Calu3 (cell line): Measurements from ENCODE around the gene LRIT1. TPM values are rescaled to one million over a fixed set of nuclear protein-coding genes. Genes with fewer than 3 reads are reported as not detected.

Source experiments
- BruUV-seq: library from RNA; stranded (reverse); fragments of 400-500 nt; replicated peaks from 2 replicates; lab custom pipeline; 2021; lab: Mats Ljungman, UMichigan
- CTCF ChIA-PET: fragments of 300-600 bp; sonication (Branson Sonifier 250); formaldehyde crosslinking; loops from one replicate; lab custom pipeline; 2022; ENCODE audit warnings: antibody characterized with exemption; lab: Charles Lee
- DNase-seq: peaks from one replicate; pipeline ENCODE4 v3.0.0; 2022
- H3K27ac Mint-ChIP-seq: one replicate; pipeline ENCODE4 v1.8.0; 2022; ENCODE audit warnings: mixed read lengths; ENCODE audit not compliant: unreplicated experiment
- H3K27me3 Mint-ChIP-seq: one replicate; pipeline ENCODE4 v1.8.0; 2022; ENCODE audit warnings: mixed read lengths; ENCODE audit not compliant: unreplicated experiment
- H3K36me3 Mint-ChIP-seq: one replicate; pipeline ENCODE4 v1.8.0; 2022; ENCODE audit warnings: mild to moderate bottlenecking, moderate library complexity, mixed read lengths; ENCODE audit not compliant: insufficient read depth, unreplicated experiment
- H3K4me1 Mint-ChIP-seq: one replicate; pipeline ENCODE4 v1.8.0; 2022; ENCODE audit warnings: mild to moderate bottlenecking, low read depth, mixed read lengths; ENCODE audit not compliant: unreplicated experiment
- H3K4me3 Mint-ChIP-seq: one replicate; pipeline ENCODE4 v1.8.0; 2022; ENCODE audit warnings: mild to moderate bottlenecking, low read depth, moderate library complexity, mixed read lengths; ENCODE audit not compliant: unreplicated experiment
- H3K9me3 Mint-ChIP-seq: one replicate; pipeline ENCODE4 v1.8.0; 2022; ENCODE audit warnings: low read depth, mixed read lengths; ENCODE audit not compliant: unreplicated experiment
- CTCF ChIP-seq: fragments of 200-600 bp; IDR thresholded peaks from one replicate; pipeline ENCODE4 v1.8.0; 2022; ENCODE audit warnings: antibody characterized with exemption; ENCODE audit not compliant: unreplicated experiment
- intact Hi-C: fragments of 100-400 bp; cut with micrococcal nuclease; formaldehyde crosslinking; loops from one replicate; pipeline ENCODE4 v1.10.0; 2022; ENCODE audit not compliant: unreplicated experiment
- total RNA-seq: library from RNA; stranded (reverse); gene quantifications from 2 replicates; pipeline ENCODE4 v1.2.3, GENCODE V29; 2022

The LRIT1 gene
- total RNA-seq, 1 experiment from 2014 or later, result not detected

- H3K4me3 Mint-ChIP-seq, result no peak within 1 kb of the TSS
- intact Hi-C loops, result no loop called here
- no peak within 1 kb of the TSS for H3K27ac Mint-ChIP-seq
- H3K4me1 Mint-ChIP-seq, result no peaks in the 10 kb centered on the region
- no peak for DNase-seq
- H3K27me3 Mint-ChIP-seq, result peaks cover 83% of the 10 kb centered on the region
- CTCF ChIA-PET, result no interaction called here
- no peaks in the 10 kb centered on the region for H3K9me3 Mint-ChIP-seq
- no peak for TF ChIP-seq CTCF
- BruUV-seq, result no TSS peak
- no peaks in the 10 kb centered on the region for H3K36me3 Mint-ChIP-seq
Measured at GRCh38 chr10:84194424-84195043, 46.8 kb downstream of the LRIT1 start, which contains the start of gene CDHR1. TSS of gene CDHR1 (plus strand) at chr10:84194537. CDS start at chr10:84194761, 224 bp downstream.

DNA sequence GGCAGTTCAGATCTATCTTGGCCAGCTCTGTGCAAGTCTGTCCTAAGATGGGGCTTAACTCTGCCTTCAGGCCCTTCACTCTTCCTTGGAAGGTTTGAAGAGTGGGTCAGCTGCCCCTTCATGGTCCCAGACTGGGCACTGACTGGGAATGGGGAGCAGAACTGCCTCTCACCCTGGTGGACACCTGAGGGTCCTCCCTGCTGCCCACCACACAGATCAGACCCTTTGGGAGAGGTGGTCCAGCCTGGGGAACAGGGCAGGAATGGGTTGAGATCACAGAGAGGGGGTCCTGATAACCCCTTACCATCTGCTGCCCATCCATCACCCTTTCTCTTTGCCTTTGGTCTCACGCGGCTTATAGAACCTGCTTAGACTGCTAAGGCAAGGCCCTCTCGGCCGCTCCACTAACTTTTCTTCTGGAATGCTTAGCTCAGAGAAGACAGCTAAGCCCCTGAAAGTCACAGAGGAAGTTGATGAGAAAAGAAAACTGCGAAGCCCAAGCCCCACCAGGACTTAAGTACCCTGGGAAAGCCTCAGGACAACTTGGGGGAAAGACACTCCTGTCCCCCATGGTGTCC lies 47.4 kb downstream of the LRIT1 start:
- intact Hi-C loops, result no loop called here
- TF ChIP-seq CTCF, result no peak
- no peak for DNase-seq
- Mint-ChIP-seq H3K36me3 (no peaks in the 10 kb centered on the region), H3K4me1 (no peaks in the 10 kb centered on the region), H3K27me3 (peaks cover 78% of the 10 kb centered on the region), H3K27ac (no peak overlapping the region), H3K4me3 (no peak overlapping the region), H3K9me3 (no peaks in the 10 kb centered on the region)
- no TSS peak for BruUV-seq
- CTCF ChIA-PET, result no interaction called here

DNA sequence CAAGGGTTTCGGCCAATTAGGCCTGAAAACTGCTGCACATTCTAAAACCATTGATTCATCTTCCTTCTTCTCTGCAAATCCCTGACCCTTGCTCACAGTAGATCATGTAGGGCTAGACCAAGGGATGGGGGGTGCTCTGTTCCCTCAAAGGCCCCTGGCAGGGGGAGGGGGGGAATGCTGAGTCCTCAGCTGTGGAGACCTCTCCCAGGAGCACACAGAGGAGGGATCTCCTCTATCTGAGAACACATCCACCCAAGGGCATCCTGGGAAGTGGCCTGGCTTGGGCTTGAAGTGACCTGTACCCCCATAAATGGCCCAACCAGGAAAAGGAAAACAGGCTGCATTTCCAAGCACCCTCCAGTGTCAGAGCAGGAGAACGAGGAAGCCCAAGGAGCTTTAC lies 48.0 kb downstream of the LRIT1 start:
- H3K27me3 Mint-ChIP-seq, result peaks cover 72% of the 10 kb centered on the region
- BruUV-seq, result no TSS peak

DNA sequence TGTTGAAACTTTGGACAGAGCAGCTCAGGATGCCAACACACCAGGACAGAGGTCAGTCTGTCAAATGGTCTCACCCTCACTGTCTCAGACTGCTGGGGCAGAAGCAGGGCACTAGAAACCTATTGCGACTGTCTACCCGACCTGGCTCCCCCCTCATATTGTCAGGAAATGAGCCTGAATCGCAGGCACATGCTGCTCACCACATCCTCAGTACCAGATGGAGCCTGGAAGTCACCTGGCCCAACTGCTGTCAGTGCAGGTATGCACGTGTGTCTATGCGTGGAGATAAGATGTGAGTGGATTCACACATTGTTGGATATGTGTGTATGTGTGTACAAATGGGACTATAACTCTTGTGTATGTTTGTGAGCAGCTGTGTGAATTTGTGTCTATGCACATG lies 50.2 kb downstream of the LRIT1 start:
- CTCF ChIA-PET, result interaction anchor here (1.0 kb wide), 1 partner anchor 11 kb away, joined by 3 read pairs; no protein-coding TSS in a partner anchor
- no peak for DNase-seq
- no peaks in the 10 kb centered on the region for H3K4me1 Mint-ChIP-seq
- H3K27me3 Mint-ChIP-seq, result peaks cover 50% of the 10 kb centered on the region
- intact Hi-C loops, result no loop called here
- no TSS peak for BruUV-seq
- H3K36me3 Mint-ChIP-seq, result no peaks in the 10 kb centered on the region
- no peak overlapping the region for H3K27ac Mint-ChIP-seq
- H3K9me3 Mint-ChIP-seq, result no peaks in the 10 kb centered on the region
- H3K4me3 Mint-ChIP-seq, result no peak overlapping the region
- no peak for TF ChIP-seq CTCF

More for the DNA sequence above, 48.0 kb downstream of the LRIT1 start:
- CTCF ChIA-PET, result no interaction called here
- intact Hi-C loops, result no loop called here
- Mint-ChIP-seq H3K36me3 (no peaks in the 10 kb centered on the region), H3K27ac (no peak overlapping the region), H3K4me1 (no peaks in the 10 kb centered on the region), H3K9me3 (no peaks in the 10 kb centered on the region), H3K4me3 (no peak overlapping the region)
- no peak for DNase-seq
- no peak for TF ChIP-seq CTCF
